ENCODE results near the gene KRT31. TPM values are rescaled to one million over a fixed set of nuclear protein-coding genes. Genes with fewer than 3 reads are reported as not detected.

Gene KRT31
- under 1 TPM in 1 of 2 donors, not detected in 1; 0.11 TPM for total RNA-seq
- under 1 TPM in 1 of 2 donors, not detected in 1; 0.15 TPM for polyA plus RNA-seq (ENCODE audit: insufficient read length in 2 of 2)
- long read RNA-seq, donor 1 = 0 reads
- long read RNA-seq, donor 2 = 0 reads
- long read RNA-seq, donor 3 = 0 reads
- long read RNA-seq, donor 4 = 0 reads

GRCh38 chr17:41396996-41397660, at the start of gene KRT31:
Gene KRT31, minus strand, starts transcription at chr17:41397608. Its CDS starts 69 bp downstream, at chr17:41397539.
- 87% methylated on average over 14 of the region's 16 CpGs for WGBS (ENCODE audit: insufficient coverage)
- peaks cover 2% of the 10 kb centered on the region for H3K4me1 ChIP-seq (ENCODE audit: control insufficient read depth, insufficient read depth, low read length)
- no peak within 1 kb of the TSS for H3K27ac ChIP-seq (ENCODE audit: low read depth, low read length)
- no peaks in the 10 kb centered on the region for H3K36me3 ChIP-seq (ENCODE audit: control insufficient read depth, insufficient read depth, low read length)
- H3K9me3 ChIP-seq (ENCODE audit: control insufficient read depth, insufficient read depth, low read length) = no peaks in the 10 kb centered on the region
- H3K27me3 ChIP-seq (ENCODE audit: control insufficient read depth, insufficient read depth, low read length) = no peaks in the 10 kb centered on the region
- no peak for DNase-seq (ENCODE audit: low read depth in 4 of 6, low spot score in 6 of 6)
- H3K4me3 ChIP-seq (ENCODE audit: low read depth, low read length) = no peak within 1 kb of the TSS

DNA sequence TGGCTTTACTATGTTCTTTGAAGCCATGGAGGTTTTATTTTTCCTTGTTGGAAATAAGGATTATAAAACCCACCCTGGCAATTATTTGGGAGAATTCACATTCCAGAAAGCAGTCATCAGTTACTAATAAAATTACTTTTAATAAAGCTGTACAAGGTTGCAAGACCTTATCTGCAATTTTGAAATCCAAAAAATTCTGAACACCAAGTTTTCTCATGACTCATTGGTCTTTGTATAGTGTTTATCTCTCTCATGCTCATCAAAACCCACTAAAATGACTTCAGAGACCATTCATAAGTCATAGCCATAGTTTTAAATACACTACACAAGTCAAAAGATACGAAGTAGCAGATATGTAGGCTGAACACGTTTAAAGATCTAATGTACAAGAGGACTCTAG, 49.4 kb upstream of the KRT31 start:
- Histone ChIP-seq H3K4me1 (ENCODE audit: control insufficient read depth, insufficient read depth, low read length) (no peaks in the 10 kb centered on the region), H3K4me3 (ENCODE audit: low read depth, low read length) (no peak overlapping the region), H3K9me3 (ENCODE audit: control insufficient read depth, insufficient read depth, low read length) (no peaks in the 10 kb centered on the region), H3K36me3 (ENCODE audit: control insufficient read depth, insufficient read depth, low read length) (no peaks in the 10 kb centered on the region), H3K27me3 (ENCODE audit: control insufficient read depth, insufficient read depth, low read length) (no peaks in the 10 kb centered on the region), H3K27ac (ENCODE audit: low read depth, low read length) (no peak overlapping the region)
- WGBS (ENCODE audit: insufficient coverage) = no CpG with 5 or more reads among the region's 2 CpGs
- DNase-seq (ENCODE audit: low read depth in 4 of 6, low spot score in 6 of 6) = no peak

DNA sequence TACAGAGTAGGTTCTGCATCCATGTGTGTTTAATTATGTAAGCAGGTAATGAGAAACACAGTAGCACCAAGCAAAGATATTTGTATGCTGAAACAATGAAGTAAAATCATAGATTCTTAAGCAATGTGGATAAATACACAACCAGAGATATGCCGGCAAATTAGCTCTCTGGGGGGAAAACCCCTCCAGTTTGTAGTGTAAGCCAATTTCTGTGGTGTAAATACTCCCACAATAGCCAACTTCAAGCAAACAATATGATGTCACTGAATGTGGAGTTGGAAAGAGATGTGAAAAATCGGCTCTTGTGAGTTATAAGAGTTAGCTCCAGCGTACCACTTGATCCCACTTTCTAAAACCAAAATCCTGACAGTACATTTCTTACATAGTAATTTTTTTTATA, 47.2 kb upstream of the KRT31 start:
- Histone ChIP-seq H3K27ac (ENCODE audit: low read depth, low read length) (no peak overlapping the region), H3K9me3 (ENCODE audit: control insufficient read depth, insufficient read depth, low read length) (no peaks in the 10 kb centered on the region), H3K4me1 (ENCODE audit: control insufficient read depth, insufficient read depth, low read length) (no peaks in the 10 kb centered on the region), H3K36me3 (ENCODE audit: control insufficient read depth, insufficient read depth, low read length) (no peaks in the 10 kb centered on the region), H3K4me3 (ENCODE audit: low read depth, low read length) (no peak overlapping the region), H3K27me3 (ENCODE audit: control insufficient read depth, insufficient read depth, low read length) (no peaks in the 10 kb centered on the region)
- WGBS (ENCODE audit: insufficient coverage) = no CpG with 5 or more reads among the region's 3 CpGs
- no peak for DNase-seq (ENCODE audit: low read depth in 4 of 6, low spot score in 6 of 6)

GRCh38 chr17:41444186-41444585, 46.8 kb upstream of the KRT31 start:
- no peak overlapping the region for H3K27ac ChIP-seq (ENCODE audit: low read depth, low read length)
- WGBS (ENCODE audit: insufficient coverage) = 80% methylated on average over 1 of the region's 1 CpG
- H3K4me1 ChIP-seq (ENCODE audit: control insufficient read depth, insufficient read depth, low read length) = no peaks in the 10 kb centered on the region
- DNase-seq (ENCODE audit: low read depth in 4 of 6, low spot score in 6 of 6) = no peak
- H3K27me3 ChIP-seq (ENCODE audit: control insufficient read depth, insufficient read depth, low read length) = no peaks in the 10 kb centered on the region
- no peaks in the 10 kb centered on the region for H3K9me3 ChIP-seq (ENCODE audit: control insufficient read depth, insufficient read depth, low read length)
- no peak overlapping the region for H3K4me3 ChIP-seq (ENCODE audit: low read depth, low read length)
- no peaks in the 10 kb centered on the region for H3K36me3 ChIP-seq (ENCODE audit: control insufficient read depth, insufficient read depth, low read length)

- no peaks in the 10 kb centered on the region for H3K27me3 ChIP-seq (ENCODE audit: control insufficient read depth, insufficient read depth, low read length)
- no peaks in the 10 kb centered on the region for H3K36me3 ChIP-seq (ENCODE audit: control insufficient read depth, insufficient read depth, low read length)
- no peaks in the 10 kb centered on the region for H3K9me3 ChIP-seq (ENCODE audit: control insufficient read depth, insufficient read depth, low read length)
- H3K4me1 ChIP-seq (ENCODE audit: control insufficient read depth, insufficient read depth, low read length) = no peaks in the 10 kb centered on the region
- no peak overlapping the region for H3K27ac ChIP-seq (ENCODE audit: low read depth, low read length)
- DNase-seq (ENCODE audit: low read depth in 4 of 6, low spot score in 6 of 6) = no peak
- 43% methylated on average over 1 of the region's 4 CpGs for WGBS (ENCODE audit: insufficient coverage)
- no peak overlapping the region for H3K4me3 ChIP-seq (ENCODE audit: low read depth, low read length)
Measured at GRCh38 chr17:41442739-41443138, 45.3 kb upstream of the KRT31 start.

- no peak within 1 kb of the TSS for H3K4me3 ChIP-seq (ENCODE audit: low read depth, low read length)
- H3K4me1 ChIP-seq (ENCODE audit: control insufficient read depth, insufficient read depth, low read length) = no peaks in the 10 kb centered on the region
- H3K27me3 ChIP-seq (ENCODE audit: control insufficient read depth, insufficient read depth, low read length) = no peaks in the 10 kb centered on the region
- H3K27ac ChIP-seq (ENCODE audit: low read depth, low read length) = no peak within 1 kb of the TSS
- H3K9me3 ChIP-seq (ENCODE audit: control insufficient read depth, insufficient read depth, low read length) = no peaks in the 10 kb centered on the region
- WGBS (ENCODE audit: insufficient coverage) = 92% methylated on average over 9 of the region's 10 CpGs
- no peaks in the 10 kb centered on the region for H3K36me3 ChIP-seq (ENCODE audit: control insufficient read depth, insufficient read depth, low read length)
- no peak for DNase-seq (ENCODE audit: low read depth in 4 of 6, low spot score in 6 of 6)
Measured at GRCh38 chr17:41440531-41441033, 43.2 kb upstream of the KRT31 start, which contains the start of gene KRT38. Gene KRT38, minus strand, starts transcription at chr17:41440983. Its CDS starts 62 bp downstream, at chr17:41440921.

- Histone ChIP-seq H3K9me3 (ENCODE audit: control insufficient read depth, insufficient read depth, low read length) (no peaks in the 10 kb centered on the region), H3K27ac (ENCODE audit: low read depth, low read length) (no peak overlapping the region), H3K4me1 (ENCODE audit: control insufficient read depth, insufficient read depth, low read length) (no peaks in the 10 kb centered on the region), H3K27me3 (ENCODE audit: control insufficient read depth, insufficient read depth, low read length) (no peaks in the 10 kb centered on the region), H3K36me3 (ENCODE audit: control insufficient read depth, insufficient read depth, low read length) (no peaks in the 10 kb centered on the region), H3K4me3 (ENCODE audit: low read depth, low read length) (no peak overlapping the region)
- WGBS (ENCODE audit: insufficient coverage) = 91% methylated on average over 4 of the region's 5 CpGs
- DNase-seq (ENCODE audit: low read depth in 4 of 6, low spot score in 6 of 6) = no peak
Measured at GRCh38 chr17:41439375-41439774, 42.0 kb upstream of the KRT31 start.

GRCh38 chr17:41437769-41438168, 40.4 kb upstream of the KRT31 start:
- no peak for DNase-seq (ENCODE audit: low read depth in 4 of 6, low spot score in 6 of 6)
- Histone ChIP-seq H3K36me3 (ENCODE audit: control insufficient read depth, insufficient read depth, low read length) (no peaks in the 10 kb centered on the region), H3K27ac (ENCODE audit: low read depth, low read length) (no peak overlapping the region), H3K27me3 (ENCODE audit: control insufficient read depth, insufficient read depth, low read length) (no peaks in the 10 kb centered on the region), H3K9me3 (ENCODE audit: control insufficient read depth, insufficient read depth, low read length) (no peaks in the 10 kb centered on the region), H3K4me1 (ENCODE audit: control insufficient read depth, insufficient read depth, low read length) (no peaks in the 10 kb centered on the region), H3K4me3 (ENCODE audit: low read depth, low read length) (no peak overlapping the region)
- 90% methylated on average over 9 of the region's 9 CpGs for WGBS (ENCODE audit: insufficient coverage)

GRCh38 chr17:41437254-41437653, 39.8 kb upstream of the KRT31 start:
- no peaks in the 10 kb centered on the region for H3K27me3 ChIP-seq (ENCODE audit: control insufficient read depth, insufficient read depth, low read length)
- no peak overlapping the region for H3K4me3 ChIP-seq (ENCODE audit: low read depth, low read length)
- no peaks in the 10 kb centered on the region for H3K4me1 ChIP-seq (ENCODE audit: control insufficient read depth, insufficient read depth, low read length)
- no peaks in the 10 kb centered on the region for H3K36me3 ChIP-seq (ENCODE audit: control insufficient read depth, insufficient read depth, low read length)
- no peak for DNase-seq (ENCODE audit: low read depth in 4 of 6, low spot score in 6 of 6)
- H3K9me3 ChIP-seq (ENCODE audit: control insufficient read depth, insufficient read depth, low read length) = no peaks in the 10 kb centered on the region
- WGBS (ENCODE audit: insufficient coverage) = 83% methylated on average over 7 of the region's 7 CpGs
- H3K27ac ChIP-seq (ENCODE audit: low read depth, low read length) = no peak overlapping the region

DNA sequence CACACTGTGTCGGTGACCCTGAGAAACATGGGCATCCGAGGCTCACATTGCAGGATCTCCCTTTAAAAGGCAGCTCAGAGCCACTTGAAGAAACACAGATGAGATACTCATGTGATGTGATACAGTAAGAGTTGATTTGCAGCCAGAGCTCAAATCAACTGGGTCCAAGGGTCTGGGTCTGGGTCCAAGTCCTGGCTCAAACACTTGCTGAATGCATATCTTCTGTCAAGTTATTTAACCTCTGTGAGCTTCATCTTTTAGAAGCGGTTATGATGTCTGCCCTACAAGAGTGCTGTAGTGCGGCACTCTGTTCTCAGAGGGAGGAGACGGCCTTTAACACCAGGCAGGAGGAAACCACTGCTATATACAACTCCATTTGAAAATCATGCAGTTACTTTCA, 37.0 kb upstream of the KRT31 start:
- no peaks in the 10 kb centered on the region for H3K4me1 ChIP-seq (ENCODE audit: control insufficient read depth, insufficient read depth, low read length)
- no peaks in the 10 kb centered on the region for H3K27me3 ChIP-seq (ENCODE audit: control insufficient read depth, insufficient read depth, low read length)
- H3K4me3 ChIP-seq (ENCODE audit: low read depth, low read length) = no peak overlapping the region
- DNase-seq (ENCODE audit: low read depth in 4 of 6, low spot score in 6 of 6) = peak in 1 of 6 donors; percentile 17
- no peaks in the 10 kb centered on the region for H3K9me3 ChIP-seq (ENCODE audit: control insufficient read depth, insufficient read depth, low read length)
- 80% methylated on average over 1 of the region's 5 CpGs for WGBS (ENCODE audit: insufficient coverage)
- no peak overlapping the region for H3K27ac ChIP-seq (ENCODE audit: low read depth, low read length)
- no peaks in the 10 kb centered on the region for H3K36me3 ChIP-seq (ENCODE audit: control insufficient read depth, insufficient read depth, low read length)
